ENCODE measurements around the gene ARID4A. TPM values are rescaled to one million over a fixed set of nuclear protein-coding genes. Genes with fewer than 3 reads are reported as not detected.
A peak's percentile ranks its signal among the peaks of the same experiment; 100 is the strongest.

Gene ARID4A
- total and polyA plus RNA-seq, 2 experiments from 2014 or later: 15.9 to 17.2 TPM

DNA sequence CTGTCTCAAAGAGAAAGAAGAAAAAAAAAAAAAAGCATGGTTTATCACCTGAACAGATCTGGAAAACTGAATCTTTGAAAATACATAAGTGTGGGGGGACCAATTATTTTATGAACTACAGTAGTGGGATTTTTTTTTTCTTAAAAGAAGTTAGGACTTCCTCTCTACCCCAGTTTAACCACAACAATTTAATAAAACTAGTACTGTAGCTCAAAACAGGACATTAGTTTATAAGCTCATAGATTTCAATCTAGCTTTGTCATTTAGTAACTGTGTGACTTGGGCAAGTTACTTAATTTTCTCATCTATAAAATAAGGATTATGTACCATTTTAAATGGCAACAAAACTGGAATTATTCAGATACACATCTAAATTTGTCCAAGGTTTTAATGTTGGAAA is 23.5 kb upstream of the ARID4A start:
- Histone ChIP-seq H3K79me2 (peaks cover 89% of the 10 kb centered on the region), H3K4me1 (ENCODE audit: insufficient read depth) (peaks cover 5% of the 10 kb centered on the region), H2AFZ (no peak overlapping the region), H3K27ac (peak overlapping the region; percentile 19), H3K4me3 (no peak overlapping the region), H4K20me1 (ENCODE audit: insufficient read depth, poor library complexity, severe bottlenecking) (peaks cover 24% of the 10 kb centered on the region), H3K27me3 (no peaks in the 10 kb centered on the region), H3K9me2 (replicated peaks; ENCODE audit: insufficient read depth) (no peaks in the 10 kb centered on the region), H3K36me3 (replicated peaks; ENCODE audit: insufficient read depth, low read depth) (no peaks in the 10 kb centered on the region), H3K9me3 (ENCODE audit: low read depth) (no peaks in the 10 kb centered on the region), H3K4me2 (no peak overlapping the region)
- TF ChIP-seq EZH2 (IDR thresholded peaks at IDR 0.05; ENCODE audit: borderline replicate concordance) (no peak), EZH2phosphoT487 (IDR thresholded peaks at IDR 0.05; ENCODE audit: low read depth, severe bottlenecking, unreplicated experiment) (no peak)
- TF ChIP-seq, protein P1, sequence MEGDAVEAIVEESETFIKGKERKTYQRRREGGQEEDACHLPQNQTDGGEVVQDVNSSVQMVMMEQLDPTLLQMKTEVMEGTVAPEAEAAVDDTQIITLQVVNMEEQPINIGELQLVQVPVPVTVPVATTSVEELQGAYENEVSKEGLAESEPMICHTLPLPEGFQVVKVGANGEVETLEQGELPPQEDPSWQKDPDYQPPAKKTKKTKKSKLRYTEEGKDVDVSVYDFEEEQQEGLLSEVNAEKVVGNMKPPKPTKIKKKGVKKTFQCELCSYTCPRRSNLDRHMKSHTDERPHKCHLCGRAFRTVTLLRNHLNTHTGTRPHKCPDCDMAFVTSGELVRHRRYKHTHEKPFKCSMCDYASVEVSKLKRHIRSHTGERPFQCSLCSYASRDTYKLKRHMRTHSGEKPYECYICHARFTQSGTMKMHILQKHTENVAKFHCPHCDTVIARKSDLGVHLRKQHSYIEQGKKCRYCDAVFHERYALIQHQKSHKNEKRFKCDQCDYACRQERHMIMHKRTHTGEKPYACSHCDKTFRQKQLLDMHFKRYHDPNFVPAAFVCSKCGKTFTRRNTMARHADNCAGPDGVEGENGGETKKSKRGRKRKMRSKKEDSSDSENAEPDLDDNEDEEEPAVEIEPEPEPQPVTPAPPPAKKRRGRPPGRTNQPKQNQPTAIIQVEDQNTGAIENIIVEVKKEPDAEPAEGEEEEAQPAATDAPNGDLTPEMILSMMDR (IDR thresholded peaks at IDR 0.05; ENCODE audit: poor library complexity): no peak
- DNase-seq (ENCODE audit: low spot score): no peak

GRCh38 chr14:58275527-58276190 is 22.7 kb upstream of the ARID4A start:
- Histone ChIP-seq H3K9me2 (replicated peaks; ENCODE audit: insufficient read depth) (no peaks in the 10 kb centered on the region), H3K79me2 (peaks cover 89% of the 10 kb centered on the region), H3K4me2 (no peak overlapping the region), H3K27me3 (no peaks in the 10 kb centered on the region), H3K27ac (no peak overlapping the region), H2AFZ (no peak overlapping the region), H3K4me1 (ENCODE audit: insufficient read depth) (peaks cover 5% of the 10 kb centered on the region), H3K4me3 (no peak overlapping the region), H3K36me3 (replicated peaks; ENCODE audit: insufficient read depth, low read depth) (no peaks in the 10 kb centered on the region), H3K9me3 (ENCODE audit: low read depth) (no peaks in the 10 kb centered on the region), H4K20me1 (ENCODE audit: insufficient read depth, poor library complexity, severe bottlenecking) (peaks cover 31% of the 10 kb centered on the region)
- DNase-seq (ENCODE audit: low spot score): no peak
- TF ChIP-seq EZH2 (IDR thresholded peaks at IDR 0.05; ENCODE audit: borderline replicate concordance) (no peak), EZH2phosphoT487 (IDR thresholded peaks at IDR 0.05; ENCODE audit: low read depth, severe bottlenecking, unreplicated experiment) (no peak)
- TF ChIP-seq, protein P1 (IDR thresholded peaks at IDR 0.05; ENCODE audit: poor library complexity): no peak
- 95% methylated on average over 2 of the region's 2 CpGs for WGBS (ENCODE audit: low lambda C conversion rate, missing lambda C conversion rate)

DNA sequence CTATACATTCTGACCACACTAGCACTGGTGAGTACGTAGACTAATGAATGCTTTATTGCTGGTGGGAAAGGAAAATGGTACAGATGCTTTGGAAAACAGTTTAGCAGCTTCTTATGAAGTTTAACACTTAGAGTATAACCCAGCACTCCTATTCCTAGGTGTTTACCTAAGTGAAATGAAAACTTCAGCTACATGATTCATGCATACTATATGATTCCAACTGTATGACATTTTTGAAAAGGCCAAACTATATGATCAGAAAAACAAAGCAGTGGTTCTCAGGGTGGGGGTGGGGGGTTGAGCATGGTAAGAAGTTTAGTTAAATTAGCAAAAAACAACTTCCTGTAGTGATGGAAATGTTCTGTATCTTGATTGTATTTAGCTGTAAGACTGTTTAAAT is 22.1 kb upstream of the ARID4A start:
- Histone ChIP-seq H3K36me3 (replicated peaks; ENCODE audit: insufficient read depth, low read depth) (no peaks in the 10 kb centered on the region), H3K4me1 (ENCODE audit: insufficient read depth) (peaks cover 5% of the 10 kb centered on the region), H3K27ac (no peak overlapping the region), H3K4me2 (no peak overlapping the region), H3K4me3 (no peak overlapping the region), H3K79me2 (peaks cover 90% of the 10 kb centered on the region), H4K20me1 (ENCODE audit: insufficient read depth, poor library complexity, severe bottlenecking) (peaks cover 31% of the 10 kb centered on the region), H3K27me3 (no peaks in the 10 kb centered on the region), H3K9me2 (replicated peaks; ENCODE audit: insufficient read depth) (no peaks in the 10 kb centered on the region), H3K9me3 (ENCODE audit: low read depth) (no peaks in the 10 kb centered on the region), H2AFZ (no peak overlapping the region)
- 96% methylated on average over 1 of the region's 1 CpG for WGBS (ENCODE audit: low lambda C conversion rate, missing lambda C conversion rate)
- no peak for DNase-seq (ENCODE audit: low spot score)
- TF ChIP-seq EZH2 (IDR thresholded peaks at IDR 0.05; ENCODE audit: borderline replicate concordance): no peak
- no peak for TF ChIP-seq EZH2phosphoT487 (IDR thresholded peaks at IDR 0.05; ENCODE audit: low read depth, severe bottlenecking, unreplicated experiment)
- TF ChIP-seq, protein P1 (IDR thresholded peaks at IDR 0.05; ENCODE audit: poor library complexity): no peak

Measured in hepatocyte (in vitro differentiated cells).